GM19372 (cell line): Measurements from ENCODE around the gene ZCWPW1.
"Not testable (repeated sequence)": the region's sequence is repeated elsewhere in the genome, so short reads cannot be mapped to it uniquely, and the experiment has no call there.

Experiments
- ATAC-seq: cut with Tn5 transposase; IDR thresholded peaks from one replicate; pipeline ENCODE4 v1.9.1; 2021; ENCODE audit warnings: mild to moderate bottlenecking, low read depth, moderate library complexity; ENCODE audit not compliant: unreplicated experiment

Gene ZCWPW1

DNA sequence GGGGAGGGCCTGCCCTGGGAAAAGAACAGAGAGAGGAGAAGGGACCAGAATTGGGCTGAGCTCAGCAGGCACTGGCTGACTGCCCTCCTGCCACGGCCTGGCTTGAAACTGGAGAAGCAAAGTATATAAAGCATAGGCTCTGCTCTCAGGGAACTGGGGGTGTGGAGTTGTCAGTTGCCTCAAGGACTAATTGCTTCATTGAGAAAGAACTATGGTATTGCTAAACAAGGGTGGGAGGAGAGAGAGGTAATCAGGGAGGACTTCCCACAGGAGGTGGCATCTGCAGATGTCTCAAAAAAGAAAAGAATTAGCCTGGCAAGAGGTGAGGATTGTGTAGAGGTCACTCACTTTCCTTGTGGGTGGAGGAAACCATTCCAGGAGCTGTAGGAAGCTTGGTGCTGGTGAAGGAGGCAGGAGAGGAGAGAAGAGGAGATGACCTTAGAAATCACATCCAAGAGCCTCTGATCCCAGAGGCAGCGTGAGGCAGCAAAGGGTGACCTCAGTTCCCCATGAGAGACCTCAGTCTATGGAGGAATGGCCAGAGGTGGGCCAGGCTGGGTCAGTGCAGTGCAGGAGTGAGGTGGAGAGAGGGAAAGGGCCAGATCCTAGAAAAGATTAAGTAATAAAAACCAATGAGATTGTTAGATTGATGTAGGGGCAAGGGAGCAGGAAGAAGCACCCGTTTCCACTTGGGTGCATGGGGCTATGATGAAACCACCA lies 68.2 kb downstream of the ZCWPW1 start:
- no peak for ATAC-seq

DNA sequence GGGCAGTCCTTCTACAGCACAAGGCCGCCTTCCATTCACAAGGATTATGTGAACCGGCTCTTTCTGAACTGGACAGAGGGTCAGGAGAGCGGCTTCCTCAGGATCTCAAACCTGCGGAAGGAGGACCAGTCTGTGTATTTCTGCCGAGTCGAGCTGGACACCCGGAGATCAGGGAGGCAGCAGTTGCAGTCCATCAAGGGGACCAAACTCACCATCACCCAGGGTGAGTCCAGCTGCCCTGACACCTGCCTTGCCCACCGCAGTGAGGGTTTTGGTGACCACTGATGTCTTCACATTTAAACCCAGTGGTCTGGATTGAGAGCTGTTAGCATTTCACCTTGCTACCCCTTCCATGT lies 69.7 kb downstream of the ZCWPW1 start:
- no peak for ATAC-seq

DNA sequence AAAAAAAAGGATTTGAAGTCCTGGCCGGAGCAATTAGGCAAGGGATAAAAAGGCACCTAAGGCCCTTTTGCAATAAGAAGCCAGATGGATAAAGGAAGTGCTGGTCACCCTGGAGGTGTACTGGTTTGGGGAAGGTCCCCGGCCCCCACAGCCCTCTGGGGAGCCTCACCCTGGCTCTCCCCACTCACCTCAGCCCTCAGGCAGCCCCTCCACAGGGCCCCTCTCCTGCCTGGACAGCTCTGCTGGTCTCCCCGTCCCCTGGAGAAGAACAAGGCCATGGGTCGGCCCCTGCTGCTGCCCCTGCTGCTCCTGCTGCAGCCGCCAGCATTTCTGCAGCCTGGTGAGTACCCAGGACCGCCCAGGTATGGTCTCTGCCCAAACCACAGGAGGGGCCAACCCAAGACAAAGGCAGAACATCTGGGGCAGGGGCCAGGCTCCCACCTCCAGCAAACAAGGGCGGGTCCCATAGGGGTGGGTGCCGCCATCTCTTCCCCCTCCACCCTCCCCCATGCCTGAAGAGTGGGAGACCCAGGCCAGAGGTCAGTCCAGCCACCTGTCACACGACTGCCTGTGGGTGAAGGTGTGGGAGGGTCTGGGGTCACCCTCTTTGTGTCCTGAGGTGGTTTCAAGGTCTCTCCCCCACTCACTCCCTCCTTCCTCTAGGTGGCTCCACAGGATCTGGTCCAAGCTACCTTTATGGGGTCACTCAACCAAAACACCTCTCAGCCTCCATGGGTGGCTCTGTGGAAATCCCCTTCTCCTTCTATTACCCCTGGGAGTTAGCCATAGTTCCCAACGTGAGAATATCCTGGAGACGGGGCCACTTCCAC lies 70.3 kb downstream of the ZCWPW1 start, which contains the start of gene PILRB:
Gene PILRB (plus strand): TSS at position 91 of the 830 bp plus-strand sequence. CDS start 186 bp downstream, at position 277.
- no peak for ATAC-seq

DNA sequence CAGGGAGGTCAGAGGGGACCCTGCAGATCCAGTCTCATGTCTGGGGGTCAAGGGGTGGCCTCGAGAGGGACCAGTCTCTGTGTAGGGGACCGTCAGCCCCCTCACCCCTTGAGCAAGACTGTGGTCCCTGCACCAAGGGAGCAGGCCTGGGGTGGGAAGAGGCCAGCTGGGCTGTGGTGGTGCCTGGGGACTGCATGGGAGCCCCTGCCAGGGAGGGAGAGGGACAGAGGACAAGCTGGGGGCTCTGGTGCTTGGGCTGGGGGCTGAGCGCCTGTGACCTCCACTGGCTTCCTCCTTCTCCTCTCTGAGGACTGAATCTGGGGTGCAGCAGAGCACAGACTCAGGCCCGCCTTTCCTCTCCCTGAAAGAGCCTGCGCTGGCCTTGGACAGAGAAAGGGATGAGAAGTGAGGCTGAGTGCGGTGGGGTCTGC lies 71.4 kb downstream of the ZCWPW1 start:
- no peak for ATAC-seq

DNA sequence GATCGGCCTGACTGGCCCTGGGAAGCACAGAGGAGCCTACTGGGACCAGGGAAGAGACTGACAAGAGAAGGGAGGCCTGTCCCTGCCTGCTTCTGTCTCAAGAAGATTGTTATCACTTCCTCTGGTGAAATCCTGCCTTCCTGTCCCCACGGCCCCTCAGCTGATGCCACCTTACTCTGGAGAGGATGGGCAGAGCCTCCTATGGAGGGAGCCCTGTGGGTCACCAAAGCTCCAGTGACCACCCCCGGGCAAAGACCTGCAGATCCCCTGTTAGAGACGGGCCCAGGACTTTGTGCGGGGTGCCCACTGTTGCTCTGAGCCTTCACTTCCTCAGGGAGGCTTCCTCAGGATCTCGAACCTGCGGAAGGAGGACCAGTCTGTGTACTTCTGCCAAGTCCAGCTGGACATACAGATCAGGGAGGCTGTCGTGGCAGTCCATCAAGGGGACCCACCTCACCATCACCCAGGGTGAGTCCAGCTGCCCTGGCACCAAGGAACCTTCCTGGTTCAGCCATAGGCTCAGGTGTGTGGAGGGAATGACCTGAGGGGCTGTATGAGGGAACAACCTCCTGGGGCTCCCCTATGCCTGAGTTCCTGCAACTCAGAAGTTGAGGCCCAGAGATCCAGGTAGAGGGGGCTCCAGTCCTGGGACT lies 72.0 kb downstream of the ZCWPW1 start:
- no peak for ATAC-seq

DNA sequence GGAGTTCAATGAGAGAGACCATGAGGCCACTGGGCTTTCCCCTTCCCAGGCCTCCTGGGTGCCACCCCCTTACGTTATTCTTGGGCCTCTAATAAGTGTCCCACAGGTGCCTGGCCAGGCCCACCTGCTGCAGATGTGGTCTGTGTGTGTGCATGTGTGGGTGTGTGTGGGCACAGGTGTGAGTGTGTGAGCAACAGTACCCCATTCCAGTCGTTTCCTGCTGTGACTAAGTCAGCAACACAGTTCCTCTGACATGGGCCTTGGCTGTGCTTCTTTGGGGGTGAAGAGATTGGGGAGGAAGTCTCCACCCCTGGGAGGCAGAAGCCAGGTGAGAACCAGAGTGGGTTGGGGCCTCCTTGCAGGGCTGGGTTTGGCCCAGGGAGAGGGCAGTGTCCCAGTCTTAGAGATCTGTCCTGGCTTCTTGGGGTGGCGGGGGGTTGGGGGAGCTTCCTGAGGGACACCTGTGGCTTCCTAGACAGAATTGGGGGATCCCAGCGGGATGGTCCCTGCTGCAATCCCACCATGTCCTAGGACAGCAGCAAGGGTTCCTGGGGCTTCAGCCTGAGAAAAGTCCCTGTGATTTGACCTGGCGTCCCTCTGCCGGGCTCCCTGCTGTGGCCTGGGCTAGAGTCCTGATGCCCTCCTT lies 74.7 kb downstream of the ZCWPW1 start:
- ATAC-seq: no peak

DNA sequence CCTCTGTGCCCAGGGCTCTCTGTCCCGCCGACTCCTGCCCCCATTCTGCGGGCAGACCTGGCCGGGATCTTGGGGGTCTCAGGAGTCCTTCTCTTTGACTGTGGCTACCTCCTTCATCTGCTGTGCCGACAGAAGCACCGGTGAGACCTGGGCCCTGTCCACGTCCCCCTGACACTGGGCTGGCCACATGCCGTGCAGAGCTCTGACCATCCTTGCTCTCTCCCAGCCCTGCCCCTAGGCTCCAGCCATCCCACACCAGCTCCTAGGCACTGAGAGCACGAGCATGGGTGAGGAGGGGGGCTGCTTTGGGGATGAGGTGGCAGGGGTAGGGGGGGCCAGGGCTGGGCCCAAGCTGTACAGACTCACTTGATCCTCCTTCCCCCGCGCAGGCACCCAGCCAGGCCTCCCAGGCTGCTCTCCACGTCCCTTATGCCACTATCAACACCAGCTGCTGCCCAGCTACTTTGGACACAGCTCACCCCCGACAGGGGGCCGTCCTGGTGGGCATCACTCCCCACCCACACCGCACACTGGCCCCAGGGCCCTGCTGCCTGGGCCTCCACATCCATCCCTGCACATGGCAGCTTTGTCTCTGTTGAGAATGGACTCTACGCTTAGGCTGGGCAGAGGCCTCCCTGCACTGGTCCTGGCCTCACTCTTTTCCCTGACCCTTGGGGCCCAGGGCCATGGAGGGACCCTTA lies 75.4 kb downstream of the ZCWPW1 start:
- no peak for ATAC-seq

DNA sequence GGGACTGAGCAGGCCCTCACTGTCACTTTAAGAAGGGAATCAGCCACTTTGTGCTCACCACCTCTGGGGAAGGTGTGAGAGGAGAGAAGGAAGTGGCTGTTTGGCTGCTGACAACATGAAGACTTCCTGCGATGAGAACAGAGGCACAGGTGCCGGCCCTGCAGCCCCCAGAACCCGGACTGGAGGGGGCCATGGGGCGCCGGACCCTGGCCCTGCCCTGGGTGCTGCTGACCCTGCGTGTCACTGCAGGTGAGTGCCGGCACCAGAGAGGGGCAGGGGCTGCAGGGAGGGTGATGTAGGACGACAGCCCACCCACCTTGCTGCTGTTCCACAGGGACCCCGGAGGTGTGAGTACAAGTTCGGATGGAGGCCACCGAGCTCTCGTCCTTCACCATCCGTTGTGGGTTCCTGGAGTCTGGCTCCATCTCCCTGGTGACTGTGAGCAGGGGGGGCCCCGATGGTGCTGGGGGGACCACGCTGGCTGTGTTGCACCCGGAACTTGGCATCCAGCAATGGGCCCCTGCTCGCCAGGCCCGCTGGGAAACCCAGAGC lies 76.2 kb downstream of the ZCWPW1 start:
- ATAC-seq: not testable (repeated sequence)

DNA sequence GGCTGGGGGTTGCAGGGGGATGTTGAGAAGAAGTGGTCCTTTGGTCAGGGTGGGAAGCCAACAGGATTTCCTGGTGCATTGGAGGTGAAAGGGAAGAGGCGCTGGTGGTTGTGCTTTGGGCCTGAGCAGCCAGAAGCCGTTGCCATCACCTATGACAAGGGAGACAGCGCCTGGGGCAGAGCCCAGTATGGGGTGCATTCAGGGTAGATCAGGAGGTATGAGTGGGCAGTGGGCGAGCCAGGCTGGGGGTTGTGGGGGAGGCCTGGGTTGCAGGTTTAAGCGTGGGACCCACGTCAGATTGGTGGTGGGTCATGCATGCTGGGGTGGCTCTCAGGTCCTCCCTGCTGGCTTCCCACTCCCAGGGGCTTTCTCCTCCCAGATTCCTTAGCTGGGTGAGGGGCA lies 76.8 kb downstream of the ZCWPW1 start:
- ATAC-seq: no peak
